ENCODE measurements around the gene CYB5R4.
A peak's percentile ranks its signal among the peaks of the same experiment; 100 is the strongest.

The CYB5R4 gene

DNA sequence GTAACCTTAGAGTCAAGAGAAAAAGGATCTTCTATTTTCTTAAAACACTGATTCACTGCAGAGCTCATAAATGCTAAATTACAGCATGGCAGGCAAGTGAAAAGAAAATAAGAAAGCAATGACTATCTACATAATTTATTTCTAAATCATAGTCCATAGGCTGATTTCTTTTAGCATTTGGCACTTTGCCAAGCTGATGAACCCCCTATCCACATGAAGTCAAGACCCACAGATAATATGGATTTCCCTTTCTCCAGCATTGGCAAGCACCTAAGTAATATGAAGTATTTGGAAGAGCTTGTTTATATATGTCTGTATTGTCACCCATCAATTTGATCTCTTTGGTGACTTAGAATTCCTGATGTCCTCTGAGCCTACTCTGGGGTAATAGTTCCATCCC is 126.2 kb downstream of the CYB5R4 start:
- no peak overlapping the region for H3K27ac Mint-ChIP-seq
- no peak overlapping the region for H3K4me3 Mint-ChIP-seq
- H3K27me3 Mint-ChIP-seq = no peaks in the 10 kb centered on the region
- no peaks in the 10 kb centered on the region for H3K4me1 Mint-ChIP-seq (ENCODE audit: low read depth in 2 of 2)
- no peaks in the 10 kb centered on the region for H3K9me3 Mint-ChIP-seq
- ATAC-seq (replicated peaks) = no peak
- H3K36me3 Mint-ChIP-seq (ENCODE audit: insufficient read depth) = no peaks in the 10 kb centered on the region
- no peak for DNase-seq

DNA sequence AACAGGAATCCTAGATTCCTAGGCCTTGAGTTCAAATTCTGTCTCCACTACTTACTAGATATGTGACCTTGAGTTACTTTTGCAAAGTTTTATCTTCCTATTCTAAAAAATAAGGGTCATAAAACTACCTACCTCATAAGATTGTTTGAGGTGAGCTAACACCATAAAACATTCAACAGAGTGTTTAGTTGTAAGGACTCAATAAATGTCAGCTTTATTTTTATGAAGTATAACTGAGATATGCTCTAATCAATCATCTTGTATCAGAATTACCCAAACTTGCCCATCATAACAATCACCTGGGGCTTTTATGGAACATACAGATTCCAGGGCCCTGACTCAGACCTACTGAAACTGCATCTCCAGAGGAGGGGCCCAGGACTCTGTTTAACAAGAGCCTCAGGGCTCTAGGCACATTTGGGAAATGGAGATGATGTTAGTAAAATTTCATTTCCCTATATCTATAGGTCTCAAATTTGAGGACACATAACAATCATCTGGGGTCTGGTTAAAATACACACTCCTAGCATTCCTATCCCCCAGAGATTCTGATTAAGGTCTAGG is 138.6 kb downstream of the CYB5R4 start:
- DNase-seq = no peak

DNA sequence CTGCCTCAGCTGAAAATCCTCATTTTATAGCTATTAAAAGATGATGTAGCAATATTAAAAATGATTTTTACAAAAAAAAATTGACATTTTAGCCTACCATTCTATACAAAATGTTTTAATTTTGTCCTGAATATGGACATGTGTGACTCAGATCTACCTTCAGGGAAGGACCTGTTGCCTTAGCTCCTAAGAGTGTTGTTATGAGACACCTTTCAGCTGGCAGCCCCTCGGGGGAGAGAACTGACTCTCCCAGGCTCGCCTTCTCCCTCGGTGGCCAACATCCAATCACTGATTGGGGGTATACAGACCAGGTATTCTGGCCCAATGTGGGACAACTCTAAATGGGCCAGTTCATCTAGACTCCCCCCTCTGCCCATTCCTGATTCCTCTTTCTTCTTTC is 141.6 kb downstream of the CYB5R4 start:
- DNase-seq (no peak), ATAC-seq (replicated peaks) (no peak)
- H3K27ac Mint-ChIP-seq = peak overlapping the region in 1 of 2 donors; percentile 9
- H3K9me3 Mint-ChIP-seq = no peaks in the 10 kb centered on the region
- no peaks in the 10 kb centered on the region for H3K4me1 Mint-ChIP-seq (ENCODE audit: low read depth in 2 of 2)
- no peak overlapping the region for H3K4me3 Mint-ChIP-seq
- no peaks in the 10 kb centered on the region for H3K36me3 Mint-ChIP-seq (ENCODE audit: insufficient read depth)
- H3K27me3 Mint-ChIP-seq = peaks cover 18 to 32% of the 10 kb centered on the region in 2 donors

More for the DNA sequence above, 138.6 kb downstream of the CYB5R4 start:
- H3K27ac Mint-ChIP-seq = no peak overlapping the region
- no peaks in the 10 kb centered on the region for H3K4me1 Mint-ChIP-seq (ENCODE audit: low read depth in 2 of 2)
- no peaks in the 10 kb centered on the region for H3K9me3 Mint-ChIP-seq
- ATAC-seq (replicated peaks) = no peak
- H3K4me3 Mint-ChIP-seq = no peak overlapping the region
- H3K27me3 Mint-ChIP-seq = peaks cover 11 to 21% of the 10 kb centered on the region in 2 donors
- H3K36me3 Mint-ChIP-seq (ENCODE audit: insufficient read depth) = no peaks in the 10 kb centered on the region

DNA sequence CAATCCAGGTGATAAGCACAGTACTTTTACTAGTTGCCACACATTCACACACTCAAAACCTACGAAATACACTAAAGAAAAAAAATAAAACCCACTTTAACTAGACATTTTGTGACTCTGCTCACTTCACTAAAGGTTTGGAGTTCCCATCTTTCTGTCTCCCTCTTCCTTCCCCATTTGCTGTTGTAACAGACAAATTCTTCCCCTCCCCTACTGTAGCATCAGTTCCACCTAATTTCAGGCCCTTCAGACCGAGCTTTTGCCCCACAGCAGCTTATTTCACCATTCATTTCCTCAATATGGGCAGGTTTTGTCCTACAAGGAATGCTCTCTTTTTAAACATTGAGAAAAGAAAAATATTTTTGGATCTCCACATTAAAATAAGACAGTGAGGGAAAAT is 142.7 kb downstream of the CYB5R4 start:
- H3K27me3 Mint-ChIP-seq = peaks cover 19 to 36% of the 10 kb centered on the region in 2 donors
- DNase-seq = no peak
- H3K4me3 Mint-ChIP-seq = no peak overlapping the region
- H3K4me1 Mint-ChIP-seq (ENCODE audit: low read depth in 2 of 2) = no peaks in the 10 kb centered on the region
- no peaks in the 10 kb centered on the region for H3K9me3 Mint-ChIP-seq
- H3K36me3 Mint-ChIP-seq (ENCODE audit: insufficient read depth) = no peaks in the 10 kb centered on the region
- ATAC-seq (replicated peaks) = no peak
- no peak overlapping the region for H3K27ac Mint-ChIP-seq

DNA sequence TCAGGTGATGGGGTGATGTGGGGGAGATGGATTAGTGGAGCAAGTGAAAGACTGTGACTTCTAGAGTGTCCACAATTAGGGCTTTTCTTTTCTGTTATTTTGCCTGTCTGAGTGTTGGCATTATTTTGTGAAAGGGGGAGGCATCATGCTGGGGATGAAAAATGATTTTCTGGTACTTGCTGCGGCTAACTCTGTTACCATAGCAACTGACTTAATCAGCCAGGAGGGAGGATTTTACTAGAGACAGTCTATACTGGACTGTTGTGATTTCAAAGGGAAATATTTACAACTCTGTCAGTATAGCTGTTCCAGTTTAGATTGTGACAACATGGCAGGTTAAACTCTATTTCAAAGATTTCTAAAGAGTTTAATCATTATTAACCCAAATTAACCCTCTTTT is 143.6 kb downstream of the CYB5R4 start:
- Mint-ChIP-seq H3K27ac (no peak overlapping the region), H3K4me3 (no peak overlapping the region), H3K4me1 (ENCODE audit: low read depth in 2 of 2) (no peaks in the 10 kb centered on the region), H3K27me3 (peaks cover 19 to 45% of the 10 kb centered on the region in 2 donors), H3K36me3 (ENCODE audit: insufficient read depth) (no peaks in the 10 kb centered on the region), H3K9me3 (no peaks in the 10 kb centered on the region)
- DNase-seq (no peak), ATAC-seq (replicated peaks) (no peak)

DNA sequence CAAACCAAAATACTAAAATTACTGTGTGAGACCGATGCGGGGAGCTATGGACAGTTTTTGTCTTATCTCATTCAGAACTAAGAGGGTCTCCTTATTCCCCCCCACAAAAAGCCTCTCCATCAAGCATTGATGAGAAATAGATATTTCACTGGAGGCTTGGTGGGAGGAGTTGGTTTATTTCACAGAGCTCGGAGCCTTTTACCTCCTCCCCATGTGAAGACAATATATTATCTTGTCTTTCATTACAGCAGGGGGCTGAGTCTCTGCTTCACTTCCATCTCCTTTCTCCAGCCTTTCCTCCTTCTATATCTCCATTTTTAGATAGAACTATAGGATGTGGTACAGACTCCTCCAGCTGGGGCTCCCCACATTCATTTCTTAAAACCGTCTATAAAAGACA is 144.2 kb downstream of the CYB5R4 start:
- DNase-seq (no peak), ATAC-seq (replicated peaks) (no peak)
- H3K4me3 Mint-ChIP-seq = no peak overlapping the region
- H3K9me3 Mint-ChIP-seq = no peaks in the 10 kb centered on the region
- no peaks in the 10 kb centered on the region for H3K36me3 Mint-ChIP-seq (ENCODE audit: insufficient read depth)
- H3K27ac Mint-ChIP-seq = no peak overlapping the region
- H3K27me3 Mint-ChIP-seq = peaks cover 19 to 46% of the 10 kb centered on the region in 2 donors
- H3K4me1 Mint-ChIP-seq (ENCODE audit: low read depth in 2 of 2) = no peaks in the 10 kb centered on the region

DNA sequence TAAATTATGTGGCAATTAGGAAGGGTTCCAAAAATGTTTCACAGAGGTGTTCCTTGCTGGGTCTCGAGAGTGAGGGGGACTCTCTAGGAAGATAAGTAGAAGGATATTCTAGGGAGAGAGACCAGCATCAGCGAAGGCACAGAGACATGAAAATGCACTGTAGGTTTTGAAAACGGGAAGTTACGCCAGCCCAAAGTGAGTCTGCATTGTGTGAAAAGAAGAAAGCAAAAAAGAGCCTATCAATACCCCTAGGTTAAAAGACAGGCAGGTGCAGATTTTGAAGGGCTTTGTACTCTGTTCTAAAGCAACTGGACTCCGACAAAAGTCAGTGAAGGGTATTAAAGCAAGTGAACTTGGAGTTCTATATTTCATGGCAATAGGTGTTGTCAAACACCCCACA is 148.4 kb downstream of the CYB5R4 start:
- DNase-seq (no peak), ATAC-seq (replicated peaks) (no peak)
- no peak overlapping the region for H3K4me3 Mint-ChIP-seq
- no peaks in the 10 kb centered on the region for H3K9me3 Mint-ChIP-seq
- H3K27ac Mint-ChIP-seq = no peak overlapping the region
- H3K4me1 Mint-ChIP-seq (ENCODE audit: low read depth in 2 of 2) = no peaks in the 10 kb centered on the region
- no peaks in the 10 kb centered on the region for H3K36me3 Mint-ChIP-seq (ENCODE audit: insufficient read depth)
- H3K27me3 Mint-ChIP-seq = peaks cover 10 to 42% of the 10 kb centered on the region in 2 donors

DNA sequence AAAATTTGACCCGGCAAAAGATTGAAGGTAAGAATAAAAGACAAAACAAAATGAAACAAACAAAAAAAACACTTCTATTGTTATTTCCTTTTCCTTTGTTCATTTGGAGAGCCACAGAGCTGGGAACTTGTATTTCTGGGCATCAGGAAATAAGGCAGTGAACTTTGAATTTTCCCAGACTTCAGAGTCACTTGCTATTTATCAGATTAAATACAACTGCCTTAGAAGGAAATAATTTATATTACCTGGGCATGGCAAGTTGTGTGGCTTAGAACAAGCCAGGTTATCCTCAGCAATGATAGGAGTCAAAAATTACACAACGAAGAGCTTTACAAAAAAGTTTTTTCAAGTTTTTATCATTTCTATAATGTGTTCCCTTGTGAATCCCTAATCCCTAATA is 153.9 kb downstream of the CYB5R4 start:
- Mint-ChIP-seq H3K4me3 (no peak overlapping the region), H3K4me1 (ENCODE audit: low read depth in 2 of 2) (no peaks in the 10 kb centered on the region), H3K27ac (no peak overlapping the region), H3K36me3 (ENCODE audit: insufficient read depth) (no peaks in the 10 kb centered on the region), H3K27me3 (peaks cover 0 to 14% of the 10 kb centered on the region in 2 donors), H3K9me3 (no peaks in the 10 kb centered on the region)
- ATAC-seq (replicated peaks) (no peak), DNase-seq (no peak)

DNA sequence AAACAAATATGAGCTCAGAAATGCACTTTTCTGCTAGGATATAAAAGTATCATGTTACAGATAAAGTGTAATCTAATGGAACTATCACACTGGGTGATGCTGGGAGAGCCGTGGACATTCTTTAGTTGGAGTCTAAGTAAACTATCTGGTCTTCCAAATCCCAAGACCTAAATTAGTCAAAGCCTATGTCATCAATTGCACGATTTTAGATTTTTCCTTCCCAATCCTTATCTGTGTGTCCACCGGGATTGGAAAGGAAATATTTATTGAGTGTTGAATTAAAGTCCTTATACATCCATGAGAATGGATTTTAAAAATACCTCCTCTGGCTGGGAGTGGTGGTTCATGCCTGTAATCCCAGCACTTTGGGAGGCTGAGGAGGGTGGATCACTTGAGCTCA is 154.4 kb downstream of the CYB5R4 start:
- no peak for ATAC-seq (replicated peaks)
- no peak overlapping the region for H3K4me3 Mint-ChIP-seq

DNA sequence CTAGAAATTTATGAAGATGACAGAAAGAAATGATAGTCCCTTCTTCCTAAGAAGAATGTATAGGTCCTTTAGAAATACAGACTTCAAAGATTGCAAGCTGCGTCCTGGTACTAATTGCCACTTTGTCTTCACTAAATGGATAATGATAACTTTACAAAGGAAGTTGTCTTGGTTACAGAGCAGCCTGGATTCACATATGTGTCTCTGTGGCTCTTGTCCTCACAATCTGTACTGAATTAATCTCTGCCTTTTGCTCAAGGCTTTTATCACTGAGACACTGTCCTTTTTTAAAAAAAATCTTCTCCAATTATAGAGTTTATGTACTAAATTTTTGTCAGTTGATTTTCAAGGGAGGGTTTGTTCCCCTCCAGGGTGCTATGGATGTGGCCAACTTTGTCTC is 156.5 kb downstream of the CYB5R4 start:
- Mint-ChIP-seq H3K27ac (no peak overlapping the region), H3K4me3 (no peak overlapping the region), H3K9me3 (no peaks in the 10 kb centered on the region), H3K27me3 (no peaks in the 10 kb centered on the region), H3K36me3 (ENCODE audit: insufficient read depth) (no peaks in the 10 kb centered on the region), H3K4me1 (ENCODE audit: low read depth in 2 of 2) (no peaks in the 10 kb centered on the region)
- no peak for ATAC-seq (replicated peaks)
- DNase-seq = no peak

More for the DNA sequence above, 154.4 kb downstream of the CYB5R4 start:
- H3K9me3 Mint-ChIP-seq = no peaks in the 10 kb centered on the region
- H3K27me3 Mint-ChIP-seq = peaks cover 0 to 14% of the 10 kb centered on the region in 2 donors
- no peaks in the 10 kb centered on the region for H3K4me1 Mint-ChIP-seq (ENCODE audit: low read depth in 2 of 2)
- H3K36me3 Mint-ChIP-seq (ENCODE audit: insufficient read depth) = no peaks in the 10 kb centered on the region
- DNase-seq = no peak
- H3K27ac Mint-ChIP-seq = no peak overlapping the region
